ENCODE data around the gene MPI.

Gene MPI

DNA sequence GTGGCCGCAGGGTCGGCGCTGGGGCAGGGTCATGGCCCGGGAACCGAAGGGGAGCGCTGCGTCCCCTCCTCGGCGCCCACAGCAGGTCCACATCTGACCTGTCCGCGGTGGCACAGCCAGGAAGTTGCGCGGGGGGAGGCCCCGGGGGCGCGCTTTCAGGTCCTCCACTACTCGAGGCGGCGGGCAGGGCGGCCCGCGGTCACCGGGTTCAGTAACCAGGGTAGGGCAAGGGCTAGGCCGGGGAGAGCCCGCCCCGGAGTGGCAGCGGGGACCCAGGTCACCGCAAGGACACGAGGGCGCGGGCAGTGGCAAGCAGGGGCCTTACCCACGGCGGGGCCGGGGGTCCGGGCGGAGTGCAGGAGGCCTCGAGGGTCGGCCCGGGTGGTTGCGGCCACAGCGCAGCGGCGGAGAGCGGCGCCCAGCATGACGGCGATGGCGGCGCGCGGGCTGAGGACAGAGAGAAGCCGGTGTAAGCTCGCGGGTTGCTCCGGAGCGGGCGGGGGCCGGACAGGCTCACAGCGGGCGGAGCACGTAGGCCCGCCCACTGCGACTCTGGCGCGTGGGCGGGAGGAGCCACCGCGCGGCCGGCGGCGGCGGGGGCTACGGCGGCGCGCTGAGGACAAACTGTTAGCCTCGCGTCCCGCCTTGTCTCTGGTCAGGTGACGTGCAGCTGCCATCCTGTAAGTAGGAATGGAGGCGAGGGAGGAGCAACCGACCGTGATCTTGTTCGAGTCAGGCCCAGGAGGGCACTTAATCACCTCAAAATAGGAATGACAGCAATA is 47.9 kb downstream of the MPI start, which contains the start of gene COX5A:
Gene COX5A, minus strand, starts transcription at position 484 of the 782 bp plus-strand sequence. Its CDS starts 59 bp downstream, at position 425.
- peak; percentile 94 for DNase-seq

DNA sequence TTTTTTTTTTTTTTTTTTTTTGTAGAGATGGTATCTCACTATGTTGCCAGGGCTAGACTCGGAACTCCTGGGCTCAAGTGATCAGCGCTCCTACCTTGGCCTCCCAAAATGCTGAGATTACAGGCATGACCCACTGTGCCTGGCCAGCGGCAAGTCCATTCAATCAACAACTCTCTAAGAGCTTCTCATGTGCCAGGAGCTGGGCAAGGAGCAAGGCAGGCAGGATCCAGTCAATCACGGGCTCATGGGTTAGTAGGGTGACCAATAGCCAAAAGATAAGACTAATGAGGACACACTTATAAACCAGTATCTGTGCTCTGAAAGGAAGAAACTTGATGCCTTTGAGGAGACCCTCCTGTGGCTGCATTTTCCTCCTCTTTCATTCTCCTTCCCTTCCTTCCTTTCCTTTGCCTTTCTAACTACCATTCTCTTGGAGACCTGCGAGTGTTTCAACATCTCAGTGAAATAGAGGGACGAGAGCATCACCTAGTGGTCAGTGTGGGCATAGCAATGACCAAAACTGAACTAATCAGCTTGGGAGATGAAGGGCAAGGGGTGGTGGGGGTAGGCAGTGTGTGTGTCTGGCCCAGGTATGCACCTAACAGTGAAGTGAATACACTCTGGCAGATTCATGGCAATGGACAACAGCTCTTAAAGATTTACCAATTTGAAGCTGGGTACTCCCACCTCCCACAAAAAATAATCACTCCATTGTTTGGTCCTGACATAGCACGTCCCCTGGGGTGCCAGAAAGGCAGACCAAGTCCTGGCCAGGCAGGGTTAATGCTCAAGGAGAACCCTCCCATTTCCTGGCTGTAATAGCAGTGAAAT is 60.5 kb downstream of the MPI start:
- peak; percentile 41 for DNase-seq

DNA sequence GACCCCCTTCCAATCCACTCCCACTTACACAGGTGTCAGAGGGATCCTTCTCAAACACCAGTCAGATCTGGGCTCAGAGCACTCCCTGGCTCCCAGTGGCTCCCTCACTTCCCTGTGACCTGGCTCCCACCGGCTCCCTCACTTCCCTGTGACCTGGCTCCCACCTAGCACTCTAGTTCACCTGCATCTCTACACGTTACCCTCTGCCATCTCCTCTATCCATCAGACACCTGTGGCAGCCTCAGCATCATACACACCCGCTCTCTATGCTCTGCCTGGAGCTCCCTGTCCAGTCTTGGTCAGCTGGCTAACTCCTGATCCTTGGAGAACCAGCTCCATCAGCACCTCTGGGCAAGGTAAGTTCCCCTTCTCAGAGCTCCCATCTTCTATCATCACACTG is 61.2 kb downstream of the MPI start:
- no peak for DNase-seq
